HL-60 (cell line): ENCODE results near the gene SF3B2.

Source experiments
- REST ChIP-seq: IDR thresholded peaks from 2 replicates; pipeline ENCODE4 v1.6.1; 2012; ENCODE audit warnings: low read depth; ENCODE audit not compliant: insufficient replicate concordance
- TF ChIP-seq, protein P1 (sequence below): IDR thresholded peaks from one replicate; pipeline ENCODE4 v1.5.1; 2011; ENCODE audit warnings: low read length, control low read depth, inconsistent platforms; ENCODE audit not compliant: insufficient read depth

GRCh38 chr11:66015936-66016792 is 36.0 kb upstream of the SF3B2 start:
- TF ChIP-seq, protein P1, sequence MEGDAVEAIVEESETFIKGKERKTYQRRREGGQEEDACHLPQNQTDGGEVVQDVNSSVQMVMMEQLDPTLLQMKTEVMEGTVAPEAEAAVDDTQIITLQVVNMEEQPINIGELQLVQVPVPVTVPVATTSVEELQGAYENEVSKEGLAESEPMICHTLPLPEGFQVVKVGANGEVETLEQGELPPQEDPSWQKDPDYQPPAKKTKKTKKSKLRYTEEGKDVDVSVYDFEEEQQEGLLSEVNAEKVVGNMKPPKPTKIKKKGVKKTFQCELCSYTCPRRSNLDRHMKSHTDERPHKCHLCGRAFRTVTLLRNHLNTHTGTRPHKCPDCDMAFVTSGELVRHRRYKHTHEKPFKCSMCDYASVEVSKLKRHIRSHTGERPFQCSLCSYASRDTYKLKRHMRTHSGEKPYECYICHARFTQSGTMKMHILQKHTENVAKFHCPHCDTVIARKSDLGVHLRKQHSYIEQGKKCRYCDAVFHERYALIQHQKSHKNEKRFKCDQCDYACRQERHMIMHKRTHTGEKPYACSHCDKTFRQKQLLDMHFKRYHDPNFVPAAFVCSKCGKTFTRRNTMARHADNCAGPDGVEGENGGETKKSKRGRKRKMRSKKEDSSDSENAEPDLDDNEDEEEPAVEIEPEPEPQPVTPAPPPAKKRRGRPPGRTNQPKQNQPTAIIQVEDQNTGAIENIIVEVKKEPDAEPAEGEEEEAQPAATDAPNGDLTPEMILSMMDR, result no peak
- no peak for TF ChIP-seq REST
